Measurements from ENCODE around the gene DNAH14. TPM values are rescaled to one million over a fixed set of nuclear protein-coding genes. Genes with fewer than 3 reads are reported as not detected.

DNAH14 gene
- total RNA-seq, 2 donors from 2014 or later = 7.5 to 9.6 TPM

- no peak overlapping the region for H3K4me3 ChIP-seq
- intact Hi-C loops (cut with DNase I) = loop anchor here (10.0 kb wide), 1 partner anchor 73 kb away; no protein-coding TSS in a partner anchor
- H3K9me3 ChIP-seq = no peaks in the 10 kb centered on the region
- no peak for TF ChIP-seq CTCF (IDR thresholded peaks at IDR 0.05)
- no peak for DNase-seq
- no peaks in the 10 kb centered on the region for H3K27me3 ChIP-seq
- no peaks in the 10 kb centered on the region for H3K4me1 ChIP-seq
- H3K9ac ChIP-seq (ENCODE audit: low read depth in 2 of 2, low read length in 2 of 2) = no peak overlapping the region
- H3K36me3 ChIP-seq = peaks cover 4% of the 10 kb centered on the region
- no peak overlapping the region for H3K27ac ChIP-seq
These were observed 478.8 kb downstream of the DNAH14 start for GRCh38 chr1:225408249-225408648.

GRCh38 chr1:225409051-225409450 lies 479.6 kb downstream of the DNAH14 start:
- H3K36me3 ChIP-seq = peaks cover 4% of the 10 kb centered on the region
- H3K4me1 ChIP-seq = no peaks in the 10 kb centered on the region
- no peaks in the 10 kb centered on the region for H3K9me3 ChIP-seq
- intact Hi-C loops (cut with DNase I) = loop anchor here (10.0 kb wide), 1 partner anchor 74 kb away; no protein-coding TSS in a partner anchor
- no peak overlapping the region for H3K4me3 ChIP-seq
- TF ChIP-seq CTCF (IDR thresholded peaks at IDR 0.05) = no peak
- no peak overlapping the region for H3K9ac ChIP-seq (ENCODE audit: low read depth in 2 of 2, low read length in 2 of 2)
- no peak for DNase-seq
- no peak overlapping the region for H3K27ac ChIP-seq
- H3K27me3 ChIP-seq = no peaks in the 10 kb centered on the region

GRCh38 chr1:225410036-225410435 lies 480.6 kb downstream of the DNAH14 start:
- DNase-seq = no peak
- no peaks in the 10 kb centered on the region for H3K27me3 ChIP-seq
- H3K4me3 ChIP-seq = no peak overlapping the region
- H3K9ac ChIP-seq (ENCODE audit: low read depth in 2 of 2, low read length in 2 of 2) = no peak overlapping the region
- H3K9me3 ChIP-seq = no peaks in the 10 kb centered on the region
- H3K27ac ChIP-seq = no peak overlapping the region
- TF ChIP-seq CTCF (IDR thresholded peaks at IDR 0.05) = no peak
- no peaks in the 10 kb centered on the region for H3K4me1 ChIP-seq
- peaks cover 4% of the 10 kb centered on the region for H3K36me3 ChIP-seq
- intact Hi-C loops (cut with DNase I) = no loop called here

- no peaks in the 10 kb centered on the region for H3K27me3 ChIP-seq
- H3K36me3 ChIP-seq = peaks cover 4% of the 10 kb centered on the region
- no peaks in the 10 kb centered on the region for H3K4me1 ChIP-seq
- no peaks in the 10 kb centered on the region for H3K9me3 ChIP-seq
- no peak for DNase-seq
- intact Hi-C loops (cut with DNase I) = no loop called here
- no peak for TF ChIP-seq CTCF (IDR thresholded peaks at IDR 0.05)
- no peak overlapping the region for H3K27ac ChIP-seq
- H3K4me3 ChIP-seq = no peak overlapping the region
- no peak overlapping the region for H3K9ac ChIP-seq (ENCODE audit: low read depth in 2 of 2, low read length in 2 of 2)
These were observed 482.8 kb downstream of the DNAH14 start for GRCh38 chr1:225412321-225412720.

GRCh38 chr1:225412803-225413351 lies 483.4 kb downstream of the DNAH14 start:
- Histone ChIP-seq H3K9me3 (no peaks in the 10 kb centered on the region), H3K27ac (no peak overlapping the region), H3K36me3 (peaks cover 4% of the 10 kb centered on the region), H3K27me3 (no peaks in the 10 kb centered on the region), H3K4me3 (no peak overlapping the region), H3K4me1 (no peaks in the 10 kb centered on the region), H3K9ac (ENCODE audit: low read depth in 2 of 2, low read length in 2 of 2) (no peak overlapping the region)
- intact Hi-C loops (cut with DNase I) = no loop called here
- TF ChIP-seq CTCF (IDR thresholded peaks at IDR 0.05) = no peak
- DNase-seq = no peak
